Panc1 (cell line): ENCODE data around the gene IDH2.

Experiments used
- CTCF ChIP-seq: fragments of 450-650 bp; IDR thresholded peaks from 2 replicates; pipeline ENCODE4 v1.5.1; 2017; ENCODE audit warnings: mild to moderate bottlenecking
- POLR2AphosphoS5 ChIP-seq: IDR thresholded peaks from 2 replicates; pipeline ENCODE4 v1.6.1; 2012; ENCODE audit warnings: mild to moderate bottlenecking, low read depth, low read length, moderate library complexity
- TCF7L2 ChIP-seq: IDR thresholded peaks from 2 replicates; pipeline ENCODE4 v1.6.1; 2011; ENCODE audit warnings: mild to moderate bottlenecking, low read depth, low read length, inconsistent platforms

- no peak for TF ChIP-seq CTCF
- peak; percentile 80 for TF ChIP-seq POLR2AphosphoS5
- no peak; the same call in 1 of the 2 replicates for TF ChIP-seq TCF7L2
These were observed at the start of gene IDH2 for GRCh38 chr15:90101969-90102890.
